Islet of Langerhans (tissue), 1 donor: ENCODE measurements around the gene VEGFC.

Experiments
- FAIRE-seq: peaks from one replicate; lab custom pipeline; 2011; peaks lifted over from hg19 to GRCh38; lab: Jason Lieb, UNC

Gene VEGFC

GRCh38 chr4:176798540-176798939 lies 5.8 kb upstream of the VEGFC start:
- FAIRE-seq, result no peak

GRCh38 chr4:176795441-176795840 lies 2.7 kb upstream of the VEGFC start:
- FAIRE-seq, result no peak

DNA sequence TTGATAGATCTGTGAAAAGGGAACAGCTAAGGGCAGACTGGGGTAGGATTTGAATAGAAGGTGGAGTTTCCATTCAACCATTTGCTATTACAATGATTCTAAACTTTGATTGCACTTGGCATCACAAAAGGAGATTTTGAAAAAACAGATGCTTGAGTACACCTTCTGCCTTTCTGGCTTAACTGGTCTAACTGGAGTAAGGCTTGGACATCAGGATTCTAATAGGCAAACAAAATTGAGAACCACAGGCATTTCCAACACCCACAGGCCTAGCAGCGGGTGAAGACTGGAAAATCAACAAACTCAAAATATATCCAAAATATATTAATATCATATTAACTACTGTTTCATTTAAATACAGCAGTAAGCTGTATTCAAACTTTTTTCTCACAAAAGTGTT lies 1.9 kb upstream of the VEGFC start:
- FAIRE-seq, result no peak

DNA sequence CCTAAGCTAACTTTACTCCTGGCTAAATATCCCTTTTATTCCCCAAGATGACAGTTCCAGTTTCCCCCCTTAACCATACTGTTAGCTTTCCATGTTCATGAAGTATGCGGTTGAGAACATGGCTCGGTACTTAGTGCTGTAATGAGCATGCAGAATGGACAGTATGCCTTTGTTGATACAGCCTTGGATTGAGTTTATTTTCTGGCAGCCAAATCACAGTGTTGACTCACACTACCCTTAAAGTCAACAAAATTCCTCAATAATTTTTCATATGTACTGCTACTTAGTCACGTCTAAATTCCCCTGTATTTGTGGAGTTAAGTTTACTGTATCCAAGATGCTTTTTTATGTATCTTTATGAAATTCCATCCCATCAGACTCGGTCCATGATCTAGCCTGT lies 1.4 kb upstream of the VEGFC start:
- FAIRE-seq, result no peak

GRCh38 chr4:176793060-176793605 lies 411 bp upstream of the VEGFC start:
- no peak for FAIRE-seq

GRCh38 chr4:176791591-176792325 lies 964 bp downstream of the VEGFC start:
- FAIRE-seq, result no peak

DNA sequence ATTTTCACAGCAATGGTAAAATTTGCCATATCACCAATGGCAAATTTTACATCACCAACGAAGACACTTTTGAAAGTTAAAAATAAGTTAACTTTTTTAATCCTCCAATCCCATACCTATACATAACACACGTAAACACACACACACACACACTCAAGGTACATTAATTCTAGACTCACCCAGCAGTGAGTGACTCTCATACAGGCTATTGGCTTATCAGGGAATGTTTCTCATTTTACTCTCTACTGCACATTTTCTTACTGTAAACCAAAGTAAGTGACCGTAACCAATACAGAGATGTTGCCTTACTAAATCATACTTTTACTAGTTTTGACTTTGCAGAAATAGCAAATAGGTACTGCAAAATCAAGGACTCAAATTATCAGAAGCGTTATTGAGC lies 2.3 kb downstream of the VEGFC start:
- no peak for FAIRE-seq

DNA sequence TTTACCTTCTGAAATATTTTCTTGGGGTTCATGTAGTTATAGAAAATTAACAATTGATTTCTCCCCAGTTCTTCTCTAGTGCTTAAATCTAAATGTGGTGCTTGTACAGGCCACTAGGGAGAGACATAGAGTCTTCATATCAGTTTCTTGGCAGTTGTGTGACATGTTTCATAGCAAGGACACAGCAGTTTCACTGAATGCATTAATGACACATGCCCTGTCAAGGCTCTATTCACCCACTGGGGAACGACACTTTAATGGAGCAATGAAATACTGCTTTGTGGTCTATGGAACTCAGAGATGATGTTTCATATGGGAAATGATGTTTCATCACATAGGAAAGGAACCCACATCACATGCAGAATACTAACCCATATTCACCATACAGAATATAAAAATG lies 2.8 kb downstream of the VEGFC start:
- peak; percentile 84 for FAIRE-seq

DNA sequence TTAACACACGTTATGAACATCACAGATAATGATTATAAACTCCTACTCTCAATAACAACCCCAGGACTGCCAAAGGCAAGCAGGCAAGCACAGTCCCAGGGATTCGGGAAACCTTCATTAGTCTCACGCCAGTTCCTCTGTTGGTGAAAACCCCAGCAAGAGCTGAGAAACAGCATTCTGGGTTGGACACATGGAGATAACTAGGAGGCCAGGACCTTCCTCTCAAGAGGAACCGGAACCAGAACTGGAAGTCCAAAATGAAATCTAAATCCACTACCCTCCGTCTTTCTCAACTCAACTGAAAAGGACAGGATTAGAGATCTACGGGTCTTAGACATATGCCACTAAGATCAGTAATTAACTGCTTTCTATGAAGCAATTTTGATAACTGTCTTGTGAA lies 3.8 kb downstream of the VEGFC start:
- FAIRE-seq, result no peak

GRCh38 chr4:176788248-176788647 lies 4.5 kb downstream of the VEGFC start:
- FAIRE-seq, result no peak

DNA sequence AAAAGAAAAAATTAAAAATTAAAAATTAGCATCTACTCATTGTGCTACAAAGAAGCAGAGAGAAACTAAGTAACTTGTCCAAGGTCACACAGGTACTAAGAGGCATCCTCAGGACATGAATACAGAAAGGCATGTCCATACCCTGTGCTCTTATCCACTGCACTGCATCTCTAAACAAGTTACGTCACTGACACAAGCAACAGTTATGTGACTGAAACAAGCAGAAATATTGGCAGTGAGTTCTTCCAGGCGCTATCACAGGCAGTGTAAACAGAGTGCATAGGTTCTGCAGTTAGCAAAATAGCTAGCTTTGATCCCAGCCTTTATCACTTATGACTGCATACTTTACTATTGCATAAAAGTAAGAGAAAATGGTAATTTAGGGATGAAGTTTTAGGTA lies 7.9 kb downstream of the VEGFC start:
- no peak for FAIRE-seq

GRCh38 chr4:176782794-176783193 lies 9.9 kb downstream of the VEGFC start:
- no peak for FAIRE-seq

GRCh38 chr4:176782191-176782590 lies 10.5 kb downstream of the VEGFC start:
- no peak for FAIRE-seq

DNA sequence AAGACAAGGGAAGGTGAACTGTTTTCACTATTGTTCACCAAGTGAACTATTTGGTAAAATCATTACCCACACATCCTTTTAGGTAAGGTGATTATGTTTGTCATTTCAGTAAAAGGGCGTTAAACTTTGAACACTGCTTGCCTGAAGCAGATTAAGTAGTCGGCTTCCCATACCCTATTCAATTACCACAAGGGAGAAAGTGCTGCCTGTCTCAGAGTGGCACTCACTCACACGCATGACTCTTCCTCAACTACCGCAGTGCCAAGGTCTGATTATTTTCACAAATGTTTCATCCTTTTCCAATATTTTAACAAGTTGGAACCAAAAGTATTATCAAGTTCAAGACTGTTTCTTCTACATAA lies 11.0 kb downstream of the VEGFC start:
- no peak for FAIRE-seq

GRCh38 chr4:176780995-176781738 lies 11.6 kb downstream of the VEGFC start:
- FAIRE-seq, result no peak

DNA sequence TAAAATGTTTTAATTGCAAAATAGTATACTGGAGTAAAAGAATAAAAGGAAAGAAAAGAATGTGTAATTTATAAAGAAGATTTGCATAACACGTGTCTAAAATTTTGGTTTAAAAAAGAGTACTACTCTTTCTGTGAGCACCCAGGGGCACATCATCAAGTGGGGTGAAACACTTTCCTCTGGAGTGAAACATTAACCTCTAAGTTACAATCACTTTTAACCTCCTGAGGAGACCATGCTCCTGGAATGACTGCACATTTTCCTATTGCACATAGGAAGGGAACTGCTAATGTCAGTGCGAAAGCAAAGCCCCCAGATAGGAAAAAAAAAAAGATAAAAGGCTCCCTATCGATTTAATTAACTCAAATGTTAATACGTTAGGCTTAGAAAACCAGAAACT lies 13.3 kb downstream of the VEGFC start:
- FAIRE-seq, result no peak

GRCh38 chr4:176778491-176778890 lies 14.2 kb downstream of the VEGFC start:
- no peak for FAIRE-seq

DNA sequence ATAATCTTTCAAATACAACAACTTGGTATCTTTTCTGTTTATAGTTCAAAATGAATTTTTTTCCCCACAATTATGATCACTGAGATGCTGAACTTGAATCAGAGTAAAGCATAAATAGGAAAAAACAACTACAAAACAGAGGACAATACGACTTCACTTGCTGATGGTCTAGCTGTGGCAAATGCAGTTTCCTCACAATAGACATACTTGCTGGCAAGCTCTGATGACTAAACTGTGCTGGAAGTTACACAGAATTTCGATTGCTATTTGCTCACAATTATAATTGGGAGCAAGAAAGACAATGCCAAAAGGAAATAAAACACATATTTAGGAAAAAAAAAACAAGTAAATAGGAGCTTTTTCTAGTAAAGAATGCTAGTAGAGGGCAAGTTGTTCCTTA lies 14.7 kb downstream of the VEGFC start:
- FAIRE-seq, result no peak

GRCh38 chr4:176775338-176775737 lies 17.4 kb downstream of the VEGFC start:
- FAIRE-seq, result no peak

DNA sequence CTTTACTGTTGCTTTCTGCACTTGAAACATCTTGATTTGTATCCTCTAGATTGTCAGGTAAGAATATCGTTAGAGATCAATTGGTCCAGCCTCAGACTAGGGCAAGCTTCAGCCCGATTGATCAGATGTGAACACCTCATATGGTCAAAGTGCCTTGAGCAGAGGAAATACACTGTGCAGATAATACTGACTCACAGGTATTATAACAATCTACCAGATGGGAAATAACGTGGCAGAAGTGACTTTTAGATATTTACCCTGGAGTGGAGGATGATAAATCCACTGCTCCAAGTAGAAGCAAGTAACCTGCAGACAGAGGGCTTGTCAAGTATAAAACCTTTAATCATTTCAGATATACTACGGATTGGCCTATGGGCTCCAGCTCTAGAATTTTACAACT lies 17.9 kb downstream of the VEGFC start:
- FAIRE-seq, result no peak

GRCh38 chr4:176769514-176769913 lies 23.2 kb downstream of the VEGFC start:
- FAIRE-seq, result no peak

DNA sequence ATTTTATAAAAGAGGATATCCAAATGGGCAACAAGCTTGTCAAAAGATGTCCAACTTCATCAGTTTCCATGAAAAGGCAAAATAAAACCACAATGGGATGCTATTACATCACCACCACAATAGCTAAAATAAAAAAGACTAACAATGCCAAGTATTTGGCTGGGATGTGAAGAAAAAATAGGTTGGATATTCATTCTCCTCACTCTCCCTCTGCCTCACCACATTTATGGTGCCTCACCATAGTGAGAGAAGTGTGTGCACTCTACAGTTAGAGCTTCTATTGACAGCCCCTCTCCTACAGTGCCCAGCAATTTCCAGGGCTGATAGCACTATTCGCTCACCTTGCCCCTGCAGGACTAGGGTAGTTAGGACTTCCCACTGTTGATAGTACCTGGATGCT lies 25.5 kb downstream of the VEGFC start:
- FAIRE-seq, result no peak

DNA sequence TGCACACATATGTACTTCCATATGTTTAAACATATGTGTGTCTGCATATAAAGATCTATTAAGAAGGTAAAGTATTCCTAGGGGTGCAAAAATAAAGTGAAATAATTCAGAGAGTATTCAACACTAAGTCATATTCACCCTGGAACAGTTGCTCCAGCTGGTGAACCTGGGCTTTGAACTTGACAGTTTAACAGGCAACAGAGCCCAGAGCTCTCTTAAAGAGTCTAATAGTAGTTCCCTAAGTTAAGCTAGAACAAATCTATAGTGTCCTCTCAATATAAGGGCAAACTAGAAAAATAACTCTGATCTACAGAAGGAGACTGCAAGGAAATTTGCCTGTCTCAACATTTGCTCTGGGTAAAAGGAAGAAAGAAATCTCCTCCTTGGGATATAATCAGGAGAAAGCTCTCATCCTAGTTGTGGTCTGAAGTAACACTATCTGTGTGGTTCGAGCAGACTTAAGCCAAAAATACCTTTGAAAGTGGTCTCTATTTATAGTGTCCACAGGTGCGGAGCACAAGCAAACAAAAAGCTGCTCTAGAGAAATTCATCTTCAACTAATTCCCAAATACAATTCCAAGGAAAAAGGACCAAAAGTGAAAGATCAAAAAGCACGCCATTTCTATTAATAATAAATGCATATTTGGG lies 29.9 kb downstream of the VEGFC start:
- FAIRE-seq, result no peak
